ENCODE data around the gene BBS12.

BBS12 gene

DNA sequence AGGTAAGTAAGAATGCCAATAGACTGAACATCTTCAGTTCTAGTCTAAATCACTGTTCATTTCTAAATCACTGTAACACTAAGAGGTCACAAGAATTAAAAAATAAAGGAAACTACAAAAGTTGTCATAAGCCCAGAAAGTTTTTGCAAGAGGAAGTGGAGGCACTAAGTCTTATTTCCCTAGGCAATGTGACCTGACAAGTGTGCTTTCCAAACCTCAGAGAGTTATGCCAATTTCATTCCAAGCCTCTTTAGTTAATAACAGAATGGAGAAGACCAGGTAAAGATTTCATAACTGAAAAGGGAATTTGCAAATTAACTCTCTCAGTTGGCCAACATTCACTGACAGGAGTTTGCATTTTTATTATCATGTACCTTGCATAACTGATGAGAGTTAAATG is 40.5 kb downstream of the BBS12 start:
- TF ChIP-seq, protein P1, sequence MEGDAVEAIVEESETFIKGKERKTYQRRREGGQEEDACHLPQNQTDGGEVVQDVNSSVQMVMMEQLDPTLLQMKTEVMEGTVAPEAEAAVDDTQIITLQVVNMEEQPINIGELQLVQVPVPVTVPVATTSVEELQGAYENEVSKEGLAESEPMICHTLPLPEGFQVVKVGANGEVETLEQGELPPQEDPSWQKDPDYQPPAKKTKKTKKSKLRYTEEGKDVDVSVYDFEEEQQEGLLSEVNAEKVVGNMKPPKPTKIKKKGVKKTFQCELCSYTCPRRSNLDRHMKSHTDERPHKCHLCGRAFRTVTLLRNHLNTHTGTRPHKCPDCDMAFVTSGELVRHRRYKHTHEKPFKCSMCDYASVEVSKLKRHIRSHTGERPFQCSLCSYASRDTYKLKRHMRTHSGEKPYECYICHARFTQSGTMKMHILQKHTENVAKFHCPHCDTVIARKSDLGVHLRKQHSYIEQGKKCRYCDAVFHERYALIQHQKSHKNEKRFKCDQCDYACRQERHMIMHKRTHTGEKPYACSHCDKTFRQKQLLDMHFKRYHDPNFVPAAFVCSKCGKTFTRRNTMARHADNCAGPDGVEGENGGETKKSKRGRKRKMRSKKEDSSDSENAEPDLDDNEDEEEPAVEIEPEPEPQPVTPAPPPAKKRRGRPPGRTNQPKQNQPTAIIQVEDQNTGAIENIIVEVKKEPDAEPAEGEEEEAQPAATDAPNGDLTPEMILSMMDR (IDR thresholded peaks at IDR 0.05; ENCODE audit: insufficient read depth, missing control alignments): no peak
- DNase-seq (ENCODE audit: insufficient read length, low spot score) (no peak), FAIRE-seq (no peak)

DNA sequence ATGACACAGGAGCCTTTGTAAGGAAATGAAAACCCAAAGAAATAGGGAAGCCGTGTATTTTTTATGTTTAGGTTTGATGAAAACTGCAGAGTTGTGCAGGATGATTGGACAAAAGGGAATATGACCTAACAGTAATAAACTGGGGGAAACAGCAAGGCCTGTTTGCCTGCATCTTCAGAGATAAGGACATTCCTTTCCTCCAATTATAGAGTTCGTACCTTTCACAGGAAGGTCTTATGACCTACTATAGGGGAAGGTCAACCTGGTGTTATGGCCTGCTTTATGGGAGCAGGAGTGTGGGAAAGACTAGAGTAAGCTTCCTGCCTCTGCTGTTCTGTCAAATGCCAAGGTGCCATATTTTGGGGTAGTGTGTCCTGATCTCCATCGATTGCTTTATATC is 42.5 kb downstream of the BBS12 start:
- no peak for FAIRE-seq
- TF ChIP-seq, protein P1 (IDR thresholded peaks at IDR 0.05; ENCODE audit: insufficient read depth, missing control alignments): no peak
- DNase-seq (ENCODE audit: insufficient read length, low spot score): no peak

DNA sequence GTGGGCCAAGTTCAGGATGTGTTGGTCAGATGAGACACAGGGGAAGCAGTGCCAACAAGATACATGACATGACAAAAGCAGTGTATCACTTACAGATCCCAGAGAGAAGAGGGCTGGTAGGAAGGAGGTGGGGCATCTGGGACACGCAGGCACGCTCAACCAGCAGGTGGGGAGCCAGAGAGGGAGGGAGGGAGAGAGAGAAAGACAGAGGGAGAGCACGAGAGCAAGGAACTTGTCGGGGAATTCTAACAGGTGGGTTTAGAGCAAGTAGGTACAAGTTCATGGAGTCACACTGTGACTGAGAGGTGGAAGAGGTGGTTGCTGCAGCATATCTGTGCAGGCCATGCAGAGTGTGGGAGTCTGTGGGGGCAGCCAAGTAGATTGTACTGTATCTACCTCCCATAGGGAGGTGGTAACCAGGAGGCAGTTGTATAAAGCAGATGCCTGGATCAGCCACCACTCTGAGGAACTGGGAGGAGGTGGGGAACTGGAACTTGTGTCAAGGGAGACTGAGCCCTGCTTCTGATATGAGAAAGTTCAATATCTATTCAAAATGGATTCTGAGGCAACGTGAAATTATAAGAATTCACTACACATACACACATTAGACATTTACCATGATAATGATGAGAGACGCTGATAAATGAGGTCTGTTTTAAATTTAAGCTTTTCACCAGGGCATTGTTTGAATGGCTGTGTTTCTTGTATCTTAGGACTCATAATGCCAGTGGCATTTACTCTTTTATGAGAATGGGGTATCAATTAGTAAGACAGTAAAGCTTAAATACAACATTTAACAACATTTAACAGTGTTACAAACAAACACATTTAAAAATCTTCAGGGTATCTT is 43.7 kb downstream of the BBS12 start:
- TF ChIP-seq, protein P1 (IDR thresholded peaks at IDR 0.05; ENCODE audit: insufficient read depth, missing control alignments): no peak
- no peak for DNase-seq (ENCODE audit: insufficient read length, low spot score)
- FAIRE-seq: no peak

DNA sequence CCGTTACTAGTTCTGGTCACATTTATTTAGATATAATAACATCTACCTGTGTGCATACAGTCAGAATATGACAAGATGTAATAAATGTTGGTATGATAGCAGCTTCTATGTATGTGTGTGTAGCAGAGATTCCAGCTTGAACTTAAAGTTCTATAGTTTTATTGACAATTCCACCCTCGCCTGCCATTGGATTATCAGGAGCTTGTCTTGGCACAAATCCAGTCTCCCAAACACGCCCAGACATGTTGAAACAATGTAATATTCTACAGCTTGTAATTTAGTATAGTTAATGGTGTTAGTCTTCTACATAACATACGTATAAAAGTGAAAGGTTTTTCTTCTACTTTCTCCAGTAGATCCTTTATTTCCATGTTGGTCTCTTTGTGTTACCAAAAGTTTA is 44.4 kb downstream of the BBS12 start:
- no peak for FAIRE-seq
- DNase-seq (ENCODE audit: insufficient read length, low spot score): no peak
- TF ChIP-seq, protein P1 (IDR thresholded peaks at IDR 0.05; ENCODE audit: insufficient read depth, missing control alignments): no peak

DNA sequence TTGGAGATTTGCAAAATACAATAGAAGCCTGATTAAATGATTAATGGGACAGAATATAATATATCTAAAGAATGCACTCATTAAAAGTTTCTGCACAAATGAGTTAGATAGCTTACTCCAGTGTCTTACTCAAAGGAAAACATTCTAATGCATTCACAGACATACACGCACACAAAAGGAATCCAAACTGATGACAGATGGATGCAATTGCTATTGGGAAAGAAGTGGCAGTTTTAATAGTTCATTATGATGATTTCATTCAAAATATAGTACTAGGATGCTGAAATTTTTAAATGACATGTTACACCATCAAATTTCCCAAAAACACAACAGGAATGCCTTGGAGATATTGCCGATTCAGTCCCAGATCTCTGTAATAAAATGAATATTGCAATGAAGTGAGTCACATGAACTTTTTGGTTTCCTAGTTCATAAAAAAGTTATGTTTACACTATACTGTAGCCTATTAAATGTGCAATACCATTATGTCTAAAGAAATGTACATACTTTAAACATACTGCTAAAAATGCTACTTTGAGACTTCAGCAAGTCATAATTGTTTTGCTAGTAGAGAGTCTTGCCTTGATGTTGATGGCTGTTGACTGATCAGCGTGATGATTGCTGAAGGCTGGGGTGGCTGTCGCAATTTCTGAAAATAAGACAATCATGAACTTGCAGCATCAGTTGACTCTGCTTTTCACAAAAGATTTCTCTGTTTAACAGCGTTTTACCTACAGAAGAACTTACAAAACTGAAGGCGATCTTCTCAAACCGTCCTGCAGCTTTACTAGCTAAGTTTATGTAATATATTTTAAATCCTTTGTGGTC is 45.6 kb downstream of the BBS12 start:
- TF ChIP-seq, protein P1 (IDR thresholded peaks at IDR 0.05; ENCODE audit: insufficient read depth, missing control alignments): no peak
- DNase-seq (ENCODE audit: insufficient read length, low spot score) (no peak), FAIRE-seq (no peak)

DNA sequence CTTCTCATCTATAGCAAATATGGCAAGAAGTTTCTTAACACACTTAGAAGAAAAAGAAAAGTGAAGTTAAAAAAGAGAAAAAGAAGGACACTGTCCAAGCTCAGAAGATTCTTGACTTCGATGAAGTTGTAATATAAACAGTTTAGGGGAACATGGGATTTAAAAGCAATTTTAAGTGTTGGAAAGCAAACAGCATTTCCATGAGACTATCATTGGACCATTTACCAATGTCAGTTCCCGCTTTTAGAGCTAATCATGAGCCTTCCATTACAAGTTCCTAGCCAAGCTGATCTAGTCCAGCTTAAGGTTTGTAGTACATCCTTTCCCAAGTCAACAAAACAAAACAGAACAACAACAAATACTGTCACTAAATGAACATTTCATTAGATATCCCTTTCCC is 49.0 kb downstream of the BBS12 start:
- TF ChIP-seq, protein P1 (IDR thresholded peaks at IDR 0.05; ENCODE audit: insufficient read depth, missing control alignments): no peak
- FAIRE-seq (no peak), DNase-seq (ENCODE audit: insufficient read length, low spot score) (no peak)
